HFFc6 (cell line): ENCODE data around the gene CHID1. TPM values are rescaled to one million over a fixed set of nuclear protein-coding genes. Genes with fewer than 3 reads are reported as not detected.

Experiments
- DNase-seq: peaks from one replicate; pipeline ENCODE4 v3.0.0-alpha.2; 2018
- H3K27ac Mint-ChIP-seq: 2 replicates; pipeline ENCODE4 v1.8.0; 2020; ENCODE audit warnings: mild to moderate bottlenecking, mixed read lengths
- H3K27me3 Mint-ChIP-seq: 2 replicates; pipeline ENCODE4 v1.8.0; 2021; ENCODE audit warnings: mild to moderate bottlenecking, moderate library complexity, mixed read lengths; ENCODE audit not compliant: insufficient read depth
- H3K36me3 Mint-ChIP-seq: 2 replicates; pipeline ENCODE4 v1.8.0; 2021; ENCODE audit warnings: low read depth, mixed read lengths
- H3K4me1 Mint-ChIP-seq: 2 replicates; pipeline ENCODE4 v1.8.0; 2020; ENCODE audit warnings: low read depth, mixed read lengths
- H3K4me3 Mint-ChIP-seq: 2 replicates; pipeline ENCODE4 v1.8.0; 2020; ENCODE audit warnings: mild to moderate bottlenecking, moderate library complexity, mixed read lengths
- H3K9me3 Mint-ChIP-seq: 2 replicates; pipeline ENCODE4 v1.8.0; 2020; ENCODE audit warnings: mild to moderate bottlenecking, mixed read lengths
- CTCF ChIP-seq: fragments of 200-600 bp; sonication (generic); IDR thresholded peaks from 2 replicates; pipeline ENCODE4 v1.5.0; 2021; ENCODE audit warnings: antibody characterized with exemption, mild to moderate bottlenecking
- total RNA-seq, 6 experiments: library from RNA; stranded (reverse); fragmentation: NEBNext Ultra II Directional; extraction: Animal tissue kit (Norgen Biotek cat#: 25700); gene quantifications; 2 replicates in 1 of 6; 3 replicates in 5 of 6; pipeline ENCODE4 v1.2.3, GENCODE V29; 2021

The CHID1 gene
- total RNA-seq, 6 experiments from 2014 or later: 116 to 145 (median 133) TPM

GRCh38 chr11:921921-922678 lies 11.5 kb upstream of the CHID1 start:
- no peaks in the 10 kb centered on the region for H3K27me3 Mint-ChIP-seq
- no peak for DNase-seq
- H3K36me3 Mint-ChIP-seq: peaks cover 9% of the 10 kb centered on the region; the same call in 1 of the 2 replicates
- no peak overlapping the region for H3K4me3 Mint-ChIP-seq
- H3K4me1 Mint-ChIP-seq: peaks cover 6% of the 10 kb centered on the region
- TF ChIP-seq CTCF: no peak
- no peaks in the 10 kb centered on the region for H3K9me3 Mint-ChIP-seq
- H3K27ac Mint-ChIP-seq: no peak overlapping the region

GRCh38 chr11:917426-917825 lies 6.8 kb upstream of the CHID1 start:
- H3K36me3 Mint-ChIP-seq: no peaks in the 10 kb centered on the region
- no peak for DNase-seq

GRCh38 chr11:914747-915501 lies 4.3 kb upstream of the CHID1 start:
- no peaks in the 10 kb centered on the region for H3K36me3 Mint-ChIP-seq
- no peaks in the 10 kb centered on the region; the same call in 1 of the 2 replicates for H3K27me3 Mint-ChIP-seq
- peaks cover 6% of the 10 kb centered on the region for H3K4me1 Mint-ChIP-seq
- no peak for DNase-seq
- no peaks in the 10 kb centered on the region for H3K9me3 Mint-ChIP-seq
- H3K4me3 Mint-ChIP-seq: no peak overlapping the region
- H3K27ac Mint-ChIP-seq: no peak overlapping the region
- TF ChIP-seq CTCF: no peak

More at GRCh38 chr11:917426-917825, 6.8 kb upstream of the CHID1 start:
- Mint-ChIP-seq H3K4me3 (no peak overlapping the region), H3K27ac (no peak overlapping the region), H3K9me3 (no peaks in the 10 kb centered on the region), H3K4me1 (no peaks in the 10 kb centered on the region), H3K27me3 (no peaks in the 10 kb centered on the region; the same call in 1 of the 2 replicates)
- TF ChIP-seq CTCF: no peak

- H3K36me3 Mint-ChIP-seq: no peaks in the 10 kb centered on the region
- no peak for TF ChIP-seq CTCF
- no peaks in the 10 kb centered on the region for H3K9me3 Mint-ChIP-seq
- DNase-seq: no peak
- no peak overlapping the region for H3K27ac Mint-ChIP-seq
- H3K4me1 Mint-ChIP-seq: peaks cover 11% of the 10 kb centered on the region
- H3K4me3 Mint-ChIP-seq: no peak overlapping the region
- H3K27me3 Mint-ChIP-seq: no peaks in the 10 kb centered on the region; the same call in 1 of the 2 replicates
Observed at GRCh38 chr11:914204-914603, 3.6 kb upstream of the CHID1 start.

- Mint-ChIP-seq H3K27ac (no peak overlapping the region), H3K4me1 (peaks cover 23% of the 10 kb centered on the region), H3K36me3 (no peaks in the 10 kb centered on the region), H3K4me3 (no peak overlapping the region), H3K9me3 (no peaks in the 10 kb centered on the region), H3K27me3 (no peaks in the 10 kb centered on the region; the same call in 1 of the 2 replicates)
- TF ChIP-seq CTCF: no peak
- DNase-seq: no peak
Observed at GRCh38 chr11:913043-913442, 2.4 kb upstream of the CHID1 start.
